Right lobe of liver (tissue), 6 donors: Measurements from ENCODE around the gene KLHL7. TPM values are rescaled to one million over a fixed set of nuclear protein-coding genes. Genes with fewer than 3 reads are reported as not detected.
A peak's percentile ranks its signal among the peaks of the same experiment; 100 is the strongest.
"Not testable (repeated sequence)": the region's sequence is repeated elsewhere in the genome, so short reads cannot be mapped to it uniquely, and the experiment has no call there.

Experiments used
- ATAC-seq, 4 donors: fragments of 200-7000 bp; cut with Tn5 transposase; one replicate each; pipeline ENCODE4 v1.9.1; 2020; ENCODE audit warnings: mild to moderate bottlenecking in 4 of 4, moderate library complexity in 4 of 4
- DNase-seq, 3 donors: peaks; one replicate each; pipeline ENCODE4 v3.0.0-alpha.2; 2020
- H3K27ac ChIP-seq, 3 donors: fragments of 200-600 bp; one replicate each; pipeline ENCODE4 v1.8.0; 2022
- H3K27me3 ChIP-seq, 2 donors: fragments of 200-600 bp; one replicate each; pipeline ENCODE4 v1.8.0; 2022
- H3K36me3 ChIP-seq, 4 donors: fragments of 200-600 bp; sonication (generic) in 1 of 4; one replicate each; pipeline versions ENCODE4 v1.5.1 to v1.8.0; 2017 to 2022; ENCODE audit warnings: control low read depth in 1 of 4
- H3K4me1 ChIP-seq, 4 donors: fragments of 200-600 bp; sonication (generic) in 1 of 4; one replicate each; pipeline versions ENCODE4 v1.5.1 to v1.8.0; 2017 to 2022; ENCODE audit warnings: control low read depth in 1 of 4
- H3K4me3 ChIP-seq, 3 donors: fragments of 200-600 bp; one replicate each; pipeline ENCODE4 v1.8.0; 2022
- H3K9me3 ChIP-seq, 4 donors: fragments of 200-600 bp; sonication (generic) in 1 of 4; one replicate each; pipeline versions ENCODE4 v1.5.1 to v1.8.0; 2017 to 2022; ENCODE audit warnings: control low read depth in 1 of 4
- POLR2A ChIP-seq: fragments of 450-650 bp; IDR thresholded peaks from one replicate; pipeline ENCODE4 v1.6.1; 2017; ENCODE audit warnings: antibody characterized with exemption, mild to moderate bottlenecking
- WGBS: methylation state at CpG from one replicate; pipeline ENCODE4 v1.1.6; 2018; ENCODE audit warnings: low coverage, low lambda C conversion rate; ENCODE audit not compliant: insufficient coverage; ENCODE audit errors: missing lambda C conversion rate; 5-methylcytosine and 5-hydroxymethylcytosine counted together
- intact Hi-C, 2 donors: fragments of 100-400 bp; cut with DNase I; formaldehyde crosslinking; loops; one replicate each; pipeline versions ENCODE4 v1.11.2 to v1.14.1; 2022
- total RNA-seq, 6 experiments: library from RNA; depleted of rRNA in 2 of 6; stranded (reverse); fragments of >200 nt in 2 of 6; fragmentation: NEBNext Ultra II Directional in 3 of 6; extraction: Animal tissue kit (Norgen Biotek cat#: 25700) in 3 of 6; gene quantifications; one replicate each; pipeline versions ENCODE4 v1.1.0 to v1.2.4, GENCODE V29; 2016 to 2023
- TF ChIP-seq, protein P1 (sequence below), 4 donors: fragments of 200-600 bp in 3 of 4; fragments of 450-650 bp in 1 of 4; IDR thresholded peaks; one replicate each; pipeline versions ENCODE4 v1.5.1 to v1.8.0; 2016 to 2022; ENCODE audit warnings: antibody characterized with exemption in 4 of 4, mild to moderate bottlenecking in 2 of 4
- donor health status: DM: no; HTN: yes; CAD: no.
- donor health status: DM: no; HTN: no; CAD: no.
- donor health status: DM: no; HTN: no; CAD: no.
- donor health status: DM: no; HTN: yes; CAD: no.
- donor health status: DM: no; HTN: yes; CAD: no.

The KLHL7 gene
- total RNA-seq, 6 experiments from 2014 or later, result 6.3 to 9.1 (median 7.5) TPM

DNA sequence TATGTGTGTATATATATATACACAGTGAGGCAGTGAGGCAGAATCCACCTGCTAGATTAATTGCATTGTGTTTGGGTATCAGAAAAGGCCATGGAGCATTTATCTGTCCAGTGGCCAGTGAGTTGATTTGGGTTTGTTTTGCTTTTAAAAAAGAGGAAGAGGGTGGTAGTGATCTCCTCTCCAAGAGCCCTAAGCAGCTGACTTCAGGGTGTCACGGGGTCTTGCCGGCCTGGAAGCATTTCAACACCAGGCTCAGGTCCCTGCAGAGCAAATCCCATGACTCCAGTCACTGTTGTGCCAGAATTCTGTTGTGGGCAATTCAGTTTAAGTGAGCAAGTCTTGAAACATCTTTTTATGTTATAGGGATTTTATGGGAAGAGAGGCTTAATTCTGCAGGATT lies 110.4 kb downstream of the KLHL7 start:
- ATAC-seq (peak in 3 of 4 donors; percentile 46 to 62 (median 60)), DNase-seq (peak in 2 of 3 donors; percentile 41 to 63)
- Histone ChIP-seq H3K4me1 (no peaks in the 10 kb centered on the region), H3K27ac (peak overlapping the region in 1 of 3 donors; percentile 38), H3K27me3 (no peaks in the 10 kb centered on the region), H3K9me3 (no peaks in the 10 kb centered on the region), H3K36me3 (no peaks in the 10 kb centered on the region), H3K4me3 (no peak overlapping the region)
- no peak for TF ChIP-seq POLR2A
- TF ChIP-seq, protein P1, sequence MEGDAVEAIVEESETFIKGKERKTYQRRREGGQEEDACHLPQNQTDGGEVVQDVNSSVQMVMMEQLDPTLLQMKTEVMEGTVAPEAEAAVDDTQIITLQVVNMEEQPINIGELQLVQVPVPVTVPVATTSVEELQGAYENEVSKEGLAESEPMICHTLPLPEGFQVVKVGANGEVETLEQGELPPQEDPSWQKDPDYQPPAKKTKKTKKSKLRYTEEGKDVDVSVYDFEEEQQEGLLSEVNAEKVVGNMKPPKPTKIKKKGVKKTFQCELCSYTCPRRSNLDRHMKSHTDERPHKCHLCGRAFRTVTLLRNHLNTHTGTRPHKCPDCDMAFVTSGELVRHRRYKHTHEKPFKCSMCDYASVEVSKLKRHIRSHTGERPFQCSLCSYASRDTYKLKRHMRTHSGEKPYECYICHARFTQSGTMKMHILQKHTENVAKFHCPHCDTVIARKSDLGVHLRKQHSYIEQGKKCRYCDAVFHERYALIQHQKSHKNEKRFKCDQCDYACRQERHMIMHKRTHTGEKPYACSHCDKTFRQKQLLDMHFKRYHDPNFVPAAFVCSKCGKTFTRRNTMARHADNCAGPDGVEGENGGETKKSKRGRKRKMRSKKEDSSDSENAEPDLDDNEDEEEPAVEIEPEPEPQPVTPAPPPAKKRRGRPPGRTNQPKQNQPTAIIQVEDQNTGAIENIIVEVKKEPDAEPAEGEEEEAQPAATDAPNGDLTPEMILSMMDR (IDR thresholded peaks at IDR 0.05), result no peak
- WGBS, result 56% methylated on average over 2 of the region's 2 CpGs
- intact Hi-C loops, result no loop called here

DNA sequence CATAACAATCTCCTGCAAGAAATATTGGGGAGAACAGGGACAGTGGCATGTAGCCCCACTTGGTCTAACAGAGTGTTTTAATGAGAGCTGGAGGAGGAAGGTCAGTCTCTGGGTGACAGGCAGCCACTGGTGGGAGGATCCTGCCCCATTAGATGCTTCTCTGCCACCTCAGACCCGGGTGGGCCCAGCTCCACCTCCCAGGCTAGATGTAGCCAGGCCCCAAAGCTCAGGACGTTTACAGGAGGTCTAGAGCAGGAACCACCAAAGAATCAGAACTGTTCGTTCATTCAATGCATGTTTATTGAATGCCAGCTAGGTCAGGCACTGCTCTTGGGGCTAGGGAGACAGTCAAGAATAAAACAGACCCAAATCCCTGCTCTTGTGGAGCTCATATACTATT lies 112.6 kb downstream of the KLHL7 start:
- Histone ChIP-seq H3K4me1 (no peaks in the 10 kb centered on the region), H3K36me3 (no peaks in the 10 kb centered on the region), H3K27ac (no peak overlapping the region), H3K4me3 (no peak overlapping the region), H3K9me3 (no peaks in the 10 kb centered on the region), H3K27me3 (no peaks in the 10 kb centered on the region)
- ATAC-seq (no peak), DNase-seq (no peak)
- TF ChIP-seq POLR2A, result no peak
- TF ChIP-seq, protein P1 (IDR thresholded peaks at IDR 0.05), result no peak
- WGBS, result 30% methylated on average over 3 of the region's 3 CpGs
- intact Hi-C loops, result no loop called here

- WGBS, result 74% methylated on average over 8 of the region's 10 CpGs
- Histone ChIP-seq H3K27me3 (no peaks in the 10 kb centered on the region), H3K4me1 (no peaks in the 10 kb centered on the region), H3K27ac (no peak overlapping the region), H3K4me3 (no peak overlapping the region), H3K36me3 (no peaks in the 10 kb centered on the region), H3K9me3 (no peaks in the 10 kb centered on the region)
- TF ChIP-seq POLR2A, result no peak
- TF ChIP-seq, protein P1 (IDR thresholded peaks at IDR 0.05), result no peak
- intact Hi-C loops, result no loop called here
- DNase-seq, result no peak
- ATAC-seq, result no peak
Observed at GRCh38 chr7:23220690-23221305, 115.2 kb downstream of the KLHL7 start.

DNA sequence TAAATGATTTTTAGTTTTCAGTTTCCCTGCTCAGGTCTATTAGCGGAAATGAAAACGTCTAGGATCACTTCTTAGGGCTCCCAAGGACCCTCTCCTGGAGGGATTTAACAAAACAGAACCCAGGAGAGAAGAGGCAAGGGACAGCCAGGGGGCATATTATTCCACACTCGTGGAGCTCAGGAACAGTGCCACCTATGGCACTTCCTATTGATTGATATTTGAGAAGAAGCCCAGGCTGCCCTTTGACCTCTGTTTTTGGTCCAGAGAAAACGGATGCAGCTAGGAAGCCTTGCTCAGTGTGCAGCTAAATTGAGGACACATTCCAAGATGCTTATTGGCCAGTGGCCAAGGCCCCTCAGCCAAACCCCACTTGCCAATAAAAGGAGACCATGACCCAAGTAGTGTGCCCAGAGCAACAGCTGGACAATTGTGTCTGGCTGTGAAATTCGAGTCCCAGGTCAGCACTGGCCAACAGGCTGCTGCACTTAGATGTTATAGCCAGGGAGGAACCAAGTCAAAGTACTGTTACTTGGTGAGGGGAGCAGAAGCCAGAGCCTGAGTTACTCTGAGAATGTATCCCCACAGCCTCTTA lies 117.0 kb downstream of the KLHL7 start:
- H3K9me3 ChIP-seq, result no peaks in the 10 kb centered on the region
- H3K27me3 ChIP-seq, result no peaks in the 10 kb centered on the region
- DNase-seq (no peak), ATAC-seq (peak in 3 of 4 donors; percentile 28 to 51 (median 35))
- 61% methylated on average over 3 of the region's 5 CpGs for WGBS
- intact Hi-C loops, result no loop called here
- no peaks in the 10 kb centered on the region for H3K4me1 ChIP-seq
- H3K36me3 ChIP-seq, result no peaks in the 10 kb centered on the region
- no peak overlapping the region for H3K4me3 ChIP-seq
- no peak for TF ChIP-seq POLR2A
- TF ChIP-seq, protein P1 (IDR thresholded peaks at IDR 0.05), result no peak
- H3K27ac ChIP-seq, result no peak overlapping the region

- H3K9me3 ChIP-seq, ATAC-seq, DNase-seq, H3K36me3 ChIP-seq, H3K27ac ChIP-seq, H3K4me1 ChIP-seq, intact Hi-C loops, H3K27me3 ChIP-seq, H3K4me3 ChIP-seq: not testable (repeated sequence)
- 72% methylated on average over 4 of the region's 4 CpGs for WGBS
Observed at GRCh38 chr7:23224364-23224763, 118.8 kb downstream of the KLHL7 start.
